ENCODE data around the gene KRT33A.

DNA sequence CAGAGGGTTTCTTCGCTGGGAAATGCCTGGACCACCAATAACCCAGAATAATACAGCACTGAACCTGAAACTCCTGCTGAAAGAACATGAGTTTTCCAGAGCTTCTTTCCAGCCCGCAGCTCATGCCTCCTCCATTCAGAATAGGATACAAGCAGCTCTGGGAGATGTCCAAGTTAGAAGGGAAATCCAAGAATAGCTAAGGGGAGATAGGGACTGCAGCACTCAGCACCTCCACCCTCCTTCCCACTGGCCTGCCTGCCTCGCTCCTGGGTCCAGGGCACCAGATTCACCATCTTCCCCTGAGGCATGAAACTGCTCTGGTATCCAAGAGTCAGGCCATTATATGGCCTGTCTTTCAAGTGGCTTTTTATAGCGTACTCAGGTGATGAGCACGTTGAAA, 42.7 kb upstream of the KRT33A start:
- TF ChIP-seq, protein P1, sequence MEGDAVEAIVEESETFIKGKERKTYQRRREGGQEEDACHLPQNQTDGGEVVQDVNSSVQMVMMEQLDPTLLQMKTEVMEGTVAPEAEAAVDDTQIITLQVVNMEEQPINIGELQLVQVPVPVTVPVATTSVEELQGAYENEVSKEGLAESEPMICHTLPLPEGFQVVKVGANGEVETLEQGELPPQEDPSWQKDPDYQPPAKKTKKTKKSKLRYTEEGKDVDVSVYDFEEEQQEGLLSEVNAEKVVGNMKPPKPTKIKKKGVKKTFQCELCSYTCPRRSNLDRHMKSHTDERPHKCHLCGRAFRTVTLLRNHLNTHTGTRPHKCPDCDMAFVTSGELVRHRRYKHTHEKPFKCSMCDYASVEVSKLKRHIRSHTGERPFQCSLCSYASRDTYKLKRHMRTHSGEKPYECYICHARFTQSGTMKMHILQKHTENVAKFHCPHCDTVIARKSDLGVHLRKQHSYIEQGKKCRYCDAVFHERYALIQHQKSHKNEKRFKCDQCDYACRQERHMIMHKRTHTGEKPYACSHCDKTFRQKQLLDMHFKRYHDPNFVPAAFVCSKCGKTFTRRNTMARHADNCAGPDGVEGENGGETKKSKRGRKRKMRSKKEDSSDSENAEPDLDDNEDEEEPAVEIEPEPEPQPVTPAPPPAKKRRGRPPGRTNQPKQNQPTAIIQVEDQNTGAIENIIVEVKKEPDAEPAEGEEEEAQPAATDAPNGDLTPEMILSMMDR (IDR thresholded peaks at IDR 0.05; ENCODE audit: borderline replicate concordance, extremely low read depth, low read length, poor library complexity, severe bottlenecking): no peak
- TF ChIP-seq EZH2 (IDR thresholded peaks at IDR 0.05; ENCODE audit: borderline replicate concordance, low read depth, low read length, severe bottlenecking): no peak

Measured in DND-41 (cell line).